ENCODE results near the gene TMEM120A. TPM values are rescaled to one million over a fixed set of nuclear protein-coding genes. Genes with fewer than 3 reads are reported as not detected.

Gene TMEM120A
- polyA plus RNA-seq, 1 experiment = 75.2 TPM

- ChIA-PET POLR2A (no interaction called here), CTCF (interaction anchor here (1.8 kb wide), 1 partner anchor 8 kb away, joined by 5 read pairs; no protein-coding TSS in a partner anchor)
Measured at GRCh38 chr7:76002822-76003221, 8.4 kb upstream of the TMEM120A start.

DNA sequence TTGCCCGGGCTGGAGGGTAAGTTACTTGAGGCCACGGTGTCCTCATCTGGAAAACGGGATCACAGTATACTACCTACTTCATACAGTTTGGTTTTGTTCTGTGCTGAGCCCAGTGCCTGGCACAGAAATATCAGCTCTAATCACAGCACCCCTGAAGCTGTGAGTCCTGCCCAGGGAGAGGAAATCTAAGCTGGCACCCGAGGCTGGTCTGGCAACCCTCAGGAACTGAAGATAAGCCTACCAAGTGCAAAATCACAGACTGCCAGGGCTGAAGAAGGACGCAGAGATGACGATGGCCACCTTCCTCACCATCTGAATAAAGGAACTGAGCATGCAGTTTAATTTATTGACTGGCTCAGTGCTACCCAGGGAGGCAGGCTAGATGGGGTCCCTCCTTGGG is 7.7 kb upstream of the TMEM120A start:
- POLR2A ChIA-PET = no interaction called here
- Histone ChIP-seq H3K27me3 (ENCODE audit: control insufficient read depth, insufficient read depth, low read length) (no peaks in the 10 kb centered on the region), H3K4me3 (ENCODE audit: low read depth, low read length) (no peak overlapping the region), H3K36me3 (ENCODE audit: control insufficient read depth, insufficient read depth, low read length) (peaks cover 9% of the 10 kb centered on the region)
- DNase-seq (ENCODE audit: low read depth) = no peak
- CTCF ChIA-PET = interaction anchor here (0.7 kb wide), 1 partner anchor 128 kb away, joined by 3 read pairs; no protein-coding TSS in a partner anchor
- TF ChIP-seq, protein P1, sequence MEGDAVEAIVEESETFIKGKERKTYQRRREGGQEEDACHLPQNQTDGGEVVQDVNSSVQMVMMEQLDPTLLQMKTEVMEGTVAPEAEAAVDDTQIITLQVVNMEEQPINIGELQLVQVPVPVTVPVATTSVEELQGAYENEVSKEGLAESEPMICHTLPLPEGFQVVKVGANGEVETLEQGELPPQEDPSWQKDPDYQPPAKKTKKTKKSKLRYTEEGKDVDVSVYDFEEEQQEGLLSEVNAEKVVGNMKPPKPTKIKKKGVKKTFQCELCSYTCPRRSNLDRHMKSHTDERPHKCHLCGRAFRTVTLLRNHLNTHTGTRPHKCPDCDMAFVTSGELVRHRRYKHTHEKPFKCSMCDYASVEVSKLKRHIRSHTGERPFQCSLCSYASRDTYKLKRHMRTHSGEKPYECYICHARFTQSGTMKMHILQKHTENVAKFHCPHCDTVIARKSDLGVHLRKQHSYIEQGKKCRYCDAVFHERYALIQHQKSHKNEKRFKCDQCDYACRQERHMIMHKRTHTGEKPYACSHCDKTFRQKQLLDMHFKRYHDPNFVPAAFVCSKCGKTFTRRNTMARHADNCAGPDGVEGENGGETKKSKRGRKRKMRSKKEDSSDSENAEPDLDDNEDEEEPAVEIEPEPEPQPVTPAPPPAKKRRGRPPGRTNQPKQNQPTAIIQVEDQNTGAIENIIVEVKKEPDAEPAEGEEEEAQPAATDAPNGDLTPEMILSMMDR (IDR thresholded peaks at IDR 0.05; ENCODE audit: insufficient read depth, low read depth, low read length) = no peak

More at GRCh38 chr7:76002822-76003221, 8.4 kb upstream of the TMEM120A start:
- Histone ChIP-seq H3K36me3 (ENCODE audit: control insufficient read depth, insufficient read depth, low read length) (peaks cover 9% of the 10 kb centered on the region), H3K4me3 (ENCODE audit: low read depth, low read length) (no peak overlapping the region), H3K27me3 (ENCODE audit: control insufficient read depth, insufficient read depth, low read length) (no peaks in the 10 kb centered on the region)
- TF ChIP-seq, protein P1 (IDR thresholded peaks at IDR 0.05; ENCODE audit: insufficient read depth, low read depth, low read length) = no peak
- DNase-seq (ENCODE audit: low read depth) = no peak

GRCh38 chr7:76000566-76000965 is 6.2 kb upstream of the TMEM120A start:
- ChIA-PET CTCF (interaction anchor here (1.0 kb wide), 1 partner anchor 20 kb away, joined by 4 read pairs; no protein-coding TSS in a partner anchor), POLR2A (no interaction called here)
- no peak for DNase-seq (ENCODE audit: low read depth)
- no peak overlapping the region for H3K4me3 ChIP-seq (ENCODE audit: low read depth, low read length)
- TF ChIP-seq, protein P1 (IDR thresholded peaks at IDR 0.05; ENCODE audit: insufficient read depth, low read depth, low read length) = no peak
- H3K36me3 ChIP-seq (ENCODE audit: control insufficient read depth, insufficient read depth, low read length) = peaks cover 16% of the 10 kb centered on the region
- no peaks in the 10 kb centered on the region for H3K27me3 ChIP-seq (ENCODE audit: control insufficient read depth, insufficient read depth, low read length)

GRCh38 chr7:75998038-75998437 is 3.6 kb upstream of the TMEM120A start:
- Histone ChIP-seq H3K27me3 (ENCODE audit: control insufficient read depth, insufficient read depth, low read length) (no peaks in the 10 kb centered on the region), H3K4me3 (ENCODE audit: low read depth, low read length) (no peak overlapping the region), H3K36me3 (ENCODE audit: control insufficient read depth, insufficient read depth, low read length) (peaks cover 12% of the 10 kb centered on the region)
- TF ChIP-seq, protein P1 (IDR thresholded peaks at IDR 0.05; ENCODE audit: insufficient read depth, low read depth, low read length) = no peak
- ChIA-PET POLR2A (no interaction called here), CTCF (no interaction called here)
- DNase-seq (ENCODE audit: low read depth) = no peak

DNA sequence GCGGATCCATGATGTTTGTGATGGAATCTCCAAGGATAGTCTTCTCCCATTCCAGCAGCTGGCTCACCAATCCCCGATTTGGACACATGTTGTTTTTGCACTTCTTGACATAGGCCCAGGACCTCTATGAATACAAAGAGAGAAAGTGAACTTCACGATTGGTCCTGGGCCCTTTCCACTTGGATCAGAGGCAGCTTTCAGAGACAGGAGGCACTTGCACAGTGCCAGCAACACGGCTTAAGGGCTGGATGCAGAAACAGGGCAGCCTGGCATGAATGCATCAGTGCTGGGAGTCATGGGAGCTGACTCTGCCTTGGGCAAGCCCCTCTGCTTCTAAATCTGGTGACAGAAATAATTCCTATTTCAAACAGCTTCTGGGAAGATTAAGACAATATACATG is 2.1 kb upstream of the TMEM120A start:
- CTCF ChIA-PET = interaction anchor here (0.8 to 1.6 kb wide), 2 partner anchors 12 to 130 kb away, joined by 4 to 5 read pairs; no protein-coding TSS in a partner anchor
- no peak for DNase-seq (ENCODE audit: low read depth)
- POLR2A ChIA-PET = no interaction called here
- TF ChIP-seq, protein P1 (IDR thresholded peaks at IDR 0.05; ENCODE audit: insufficient read depth, low read depth, low read length) = no peak
- no peaks in the 10 kb centered on the region for H3K27me3 ChIP-seq (ENCODE audit: control insufficient read depth, insufficient read depth, low read length)
- H3K36me3 ChIP-seq (ENCODE audit: control insufficient read depth, insufficient read depth, low read length) = peaks cover 9% of the 10 kb centered on the region
- no peak overlapping the region for H3K4me3 ChIP-seq (ENCODE audit: low read depth, low read length)
